Bronchial epithelial cell (primary cell): ENCODE measurements around the gene KDM5B. TPM values are rescaled to one million over a fixed set of nuclear protein-coding genes. Genes with fewer than 3 reads are reported as not detected.

Experiments
- DNase-seq: peaks from one replicate; pipeline ENCODE4 v3.0.0-alpha.2; 2010; ENCODE audit warnings: low read depth
- FAIRE-seq: peaks from 2 replicates; lab custom pipeline; 2011; peaks lifted over from hg19 to GRCh38; lab: Jason Lieb, UNC
- H3K27me3 ChIP-seq: 2 replicates; pipeline ENCODE4 v1.5.1; 2011; ENCODE audit warnings: low read length; ENCODE audit not compliant: control insufficient read depth, insufficient read depth
- H3K36me3 ChIP-seq: 2 replicates; pipeline ENCODE4 v1.5.1; 2011; ENCODE audit warnings: low read length; ENCODE audit not compliant: control insufficient read depth, insufficient read depth
- H3K4me3 ChIP-seq: 2 replicates; pipeline ENCODE4 v1.5.1; 2011; ENCODE audit warnings: mild to moderate bottlenecking, low read depth, low read length, control low read depth
- total RNA-seq: library from RNA; depleted of rRNA; stranded (reverse); fragments of >200 nt; gene quantifications from 2 replicates; pipeline ENCODE4 v1.2.1, GENCODE V29; 2014
- TF ChIP-seq, protein P1 (sequence below): IDR thresholded peaks from 2 replicates; pipeline ENCODE4 v1.5.1; 2011; ENCODE audit warnings: mild to moderate bottlenecking, moderate library complexity, low read length, control low read depth, inconsistent platforms; ENCODE audit not compliant: insufficient read depth, severe bottlenecking

Gene KDM5B
- total RNA-seq, 1 donor from 2014 or later: 74.0 TPM

DNA sequence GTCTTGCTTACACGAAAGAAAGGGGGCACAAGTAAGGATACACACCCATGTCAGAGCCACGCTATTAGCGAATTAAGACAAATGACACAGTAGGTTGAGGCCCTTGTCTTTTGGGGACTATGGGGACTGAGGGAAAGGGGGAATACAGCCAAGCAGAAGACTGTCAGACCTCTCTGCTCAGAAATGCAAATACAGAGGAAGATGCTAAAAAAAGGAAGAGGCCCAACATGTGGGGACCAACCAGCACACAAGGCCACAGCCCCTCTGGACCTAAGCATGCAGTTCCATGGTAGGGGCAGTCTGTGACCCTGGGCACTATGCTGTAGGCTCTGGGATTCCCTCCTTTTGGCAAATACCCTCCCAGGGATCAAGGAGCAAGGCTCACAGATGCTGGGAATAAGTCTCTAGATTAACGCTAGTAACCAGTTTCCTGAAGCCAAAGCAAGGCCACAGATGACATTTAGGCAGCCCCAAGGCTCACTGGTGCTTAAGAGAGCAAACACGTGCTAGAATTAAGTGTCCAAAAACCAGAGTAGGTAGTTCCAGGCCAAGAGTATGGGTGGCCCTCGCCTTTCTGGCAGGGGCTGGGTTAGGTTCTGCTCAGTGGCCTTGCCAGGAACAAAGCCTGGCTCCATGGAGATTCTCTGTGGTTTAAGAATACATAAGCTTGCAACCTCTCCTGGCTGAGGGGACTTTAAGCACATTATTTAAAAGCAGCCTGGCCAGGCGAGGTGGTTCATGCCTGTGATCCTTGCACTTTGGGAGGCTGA lies 42.6 kb upstream of the KDM5B start:
- Histone ChIP-seq H3K36me3 (no peaks in the 10 kb centered on the region), H3K4me3 (no peak overlapping the region), H3K27me3 (no peaks in the 10 kb centered on the region)
- TF ChIP-seq, protein P1, sequence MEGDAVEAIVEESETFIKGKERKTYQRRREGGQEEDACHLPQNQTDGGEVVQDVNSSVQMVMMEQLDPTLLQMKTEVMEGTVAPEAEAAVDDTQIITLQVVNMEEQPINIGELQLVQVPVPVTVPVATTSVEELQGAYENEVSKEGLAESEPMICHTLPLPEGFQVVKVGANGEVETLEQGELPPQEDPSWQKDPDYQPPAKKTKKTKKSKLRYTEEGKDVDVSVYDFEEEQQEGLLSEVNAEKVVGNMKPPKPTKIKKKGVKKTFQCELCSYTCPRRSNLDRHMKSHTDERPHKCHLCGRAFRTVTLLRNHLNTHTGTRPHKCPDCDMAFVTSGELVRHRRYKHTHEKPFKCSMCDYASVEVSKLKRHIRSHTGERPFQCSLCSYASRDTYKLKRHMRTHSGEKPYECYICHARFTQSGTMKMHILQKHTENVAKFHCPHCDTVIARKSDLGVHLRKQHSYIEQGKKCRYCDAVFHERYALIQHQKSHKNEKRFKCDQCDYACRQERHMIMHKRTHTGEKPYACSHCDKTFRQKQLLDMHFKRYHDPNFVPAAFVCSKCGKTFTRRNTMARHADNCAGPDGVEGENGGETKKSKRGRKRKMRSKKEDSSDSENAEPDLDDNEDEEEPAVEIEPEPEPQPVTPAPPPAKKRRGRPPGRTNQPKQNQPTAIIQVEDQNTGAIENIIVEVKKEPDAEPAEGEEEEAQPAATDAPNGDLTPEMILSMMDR: no peak
- FAIRE-seq (no peak), DNase-seq (no peak)

DNA sequence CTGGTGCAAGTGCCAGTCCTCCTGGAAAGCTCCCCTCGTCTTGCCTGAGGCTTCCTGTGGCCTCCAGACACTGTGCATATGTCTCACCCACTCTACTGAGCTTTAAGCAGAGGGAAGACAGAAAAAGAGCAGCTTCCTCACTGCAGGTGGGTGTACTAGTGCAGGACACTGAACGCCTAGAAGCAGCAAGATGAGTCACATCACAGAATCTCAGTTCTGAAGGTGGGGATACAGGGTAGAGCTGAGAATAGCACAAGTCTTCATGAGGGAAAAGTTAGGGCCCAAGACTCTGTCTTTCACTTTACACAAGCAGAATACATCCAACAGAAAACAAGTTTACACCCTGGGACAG lies 39.9 kb upstream of the KDM5B start:
- no peak for FAIRE-seq
- peak; percentile 20 for DNase-seq
- H3K36me3 ChIP-seq: no peaks in the 10 kb centered on the region
- no peak overlapping the region for H3K4me3 ChIP-seq
- TF ChIP-seq, protein P1: no peak
- H3K27me3 ChIP-seq: no peaks in the 10 kb centered on the region

DNA sequence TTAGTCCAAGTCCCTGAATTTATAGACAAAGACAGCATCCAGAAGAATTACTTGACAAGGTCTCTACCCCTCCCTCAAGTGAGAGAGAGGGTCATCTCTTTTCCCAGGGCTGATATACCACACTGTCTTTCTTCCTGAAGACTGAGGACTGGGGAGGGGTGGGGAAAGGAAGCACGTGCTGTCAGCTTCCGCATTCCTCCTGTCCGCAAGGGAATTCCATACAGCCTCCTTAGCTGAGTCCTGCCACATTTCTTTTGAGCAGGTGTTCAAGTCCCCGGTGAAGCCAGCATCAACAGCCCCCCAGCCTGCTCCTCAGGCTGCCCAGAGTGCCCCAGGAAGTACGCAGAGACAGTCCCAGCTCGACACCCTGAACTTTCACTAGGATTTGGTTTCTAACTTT lies 36.7 kb upstream of the KDM5B start:
- DNase-seq (peak; percentile 18), FAIRE-seq (no peak)
- no peaks in the 10 kb centered on the region for H3K27me3 ChIP-seq
- H3K36me3 ChIP-seq: no peaks in the 10 kb centered on the region
- TF ChIP-seq, protein P1: no peak
- no peak overlapping the region for H3K4me3 ChIP-seq

DNA sequence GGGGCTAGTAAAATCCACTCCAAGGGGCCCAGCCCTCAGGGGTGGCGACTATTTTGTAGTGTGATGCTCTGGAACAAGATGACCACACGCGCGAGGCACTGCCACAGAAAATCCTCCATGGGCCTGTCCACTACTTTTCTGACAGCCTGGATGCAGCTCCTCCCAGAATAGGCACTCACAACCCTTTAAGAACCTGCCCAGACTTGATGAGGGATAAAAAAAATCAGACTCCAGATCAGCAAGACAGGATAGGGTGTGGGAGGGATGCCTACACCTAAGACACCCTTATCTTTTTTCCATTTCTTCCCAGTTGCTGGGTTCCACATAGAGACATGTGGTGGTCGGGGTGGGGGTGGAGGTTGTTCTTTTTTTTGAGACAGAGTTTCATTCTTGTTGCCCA lies 36.0 kb upstream of the KDM5B start:
- DNase-seq (peak; percentile 76), FAIRE-seq (no peak)
- Histone ChIP-seq H3K36me3 (no peaks in the 10 kb centered on the region), H3K4me3 (no peak overlapping the region), H3K27me3 (no peaks in the 10 kb centered on the region)
- TF ChIP-seq, protein P1: no peak

DNA sequence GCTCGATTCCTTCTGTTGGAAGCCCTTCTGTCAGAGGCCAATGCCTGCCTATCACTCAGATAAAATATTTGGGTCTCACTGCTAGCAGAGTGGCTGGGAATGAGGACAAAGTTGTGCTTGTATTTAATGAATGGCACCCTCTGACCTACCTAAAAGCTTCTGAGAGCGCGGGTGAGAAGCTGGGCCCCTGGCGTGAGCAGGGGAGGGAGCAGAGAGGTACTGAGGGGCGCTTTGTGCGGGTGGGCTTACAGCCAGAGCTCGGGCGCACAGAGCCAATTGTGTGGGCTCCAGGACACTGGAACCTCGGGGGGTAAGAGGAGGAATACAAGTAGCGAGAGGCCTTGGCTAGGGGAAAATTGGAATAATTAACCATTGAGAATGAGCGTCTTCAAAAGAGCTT lies 34.9 kb upstream of the KDM5B start:
- FAIRE-seq: no peak
- Histone ChIP-seq H3K36me3 (no peaks in the 10 kb centered on the region), H3K4me3 (no peak overlapping the region), H3K27me3 (no peaks in the 10 kb centered on the region)
- DNase-seq: no peak
- TF ChIP-seq, protein P1: no peak
